ENCODE data around the gene PRKCA. TPM values are rescaled to one million over a fixed set of nuclear protein-coding genes. Genes with fewer than 3 reads are reported as not detected.

PRKCA gene
- total RNA-seq, 4 donors from 2014 or later = 9.0 to 76.1 (median 15.1) TPM

DNA sequence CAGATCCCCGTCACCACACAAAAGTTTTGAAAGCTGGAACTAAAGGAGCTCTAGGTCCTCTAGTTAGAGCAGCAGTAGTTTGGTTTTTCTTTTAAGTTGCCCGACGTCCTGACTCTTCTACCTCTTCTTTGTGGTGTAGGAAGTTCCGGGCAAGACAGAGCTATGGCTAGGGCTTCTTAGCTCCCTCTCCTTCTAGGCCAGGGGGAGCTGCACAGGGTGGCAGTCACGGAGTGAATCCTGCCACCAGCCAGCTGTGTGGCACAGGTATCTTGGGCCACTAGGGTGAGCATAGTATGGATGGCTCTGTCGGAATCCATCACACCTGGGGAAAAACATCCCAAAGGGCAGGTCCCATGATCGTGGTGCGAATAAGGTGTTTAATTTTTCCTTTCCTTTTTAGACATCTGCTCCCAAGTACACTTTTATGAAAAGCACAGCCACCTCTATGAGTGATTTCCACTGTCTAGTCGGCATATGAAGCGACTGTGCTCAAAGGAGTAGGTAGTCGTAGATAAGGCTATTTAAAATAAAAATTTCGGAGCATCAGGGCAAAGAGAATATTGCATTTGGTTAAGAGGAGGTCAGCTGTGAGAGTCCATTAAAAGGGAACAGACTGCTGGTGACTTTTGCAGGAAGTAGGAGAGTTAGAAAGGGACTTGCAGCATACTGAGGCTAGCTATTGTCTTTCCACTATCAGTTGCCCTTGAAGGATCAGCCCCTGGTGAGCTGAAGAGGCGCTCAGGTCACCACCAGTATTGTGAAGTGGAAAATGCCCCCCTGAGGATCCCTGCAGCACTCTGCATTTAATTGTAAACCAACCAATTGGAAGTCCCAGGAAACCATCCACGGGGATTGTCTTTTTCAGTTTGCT, 2.1 kb downstream of the PRKCA start:
- Histone ChIP-seq H3K4me3 (peak overlapping the region; percentile 60 to 64), H3K36me3 (no peaks in the 10 kb centered on the region), H3K27me3 (no peaks in the 10 kb centered on the region), H3K27ac (peak overlapping the region; percentile 78 to 88), H3K4me1 (peaks cover 0 to 4% of the 10 kb centered on the region in 2 donors), H3K9me3 (no peaks in the 10 kb centered on the region)
- intact Hi-C loops (cut with DNase I; ENCODE audit: low total_unique reads) = no loop called here
- no peak for DNase-seq
- TF ChIP-seq, protein P1, sequence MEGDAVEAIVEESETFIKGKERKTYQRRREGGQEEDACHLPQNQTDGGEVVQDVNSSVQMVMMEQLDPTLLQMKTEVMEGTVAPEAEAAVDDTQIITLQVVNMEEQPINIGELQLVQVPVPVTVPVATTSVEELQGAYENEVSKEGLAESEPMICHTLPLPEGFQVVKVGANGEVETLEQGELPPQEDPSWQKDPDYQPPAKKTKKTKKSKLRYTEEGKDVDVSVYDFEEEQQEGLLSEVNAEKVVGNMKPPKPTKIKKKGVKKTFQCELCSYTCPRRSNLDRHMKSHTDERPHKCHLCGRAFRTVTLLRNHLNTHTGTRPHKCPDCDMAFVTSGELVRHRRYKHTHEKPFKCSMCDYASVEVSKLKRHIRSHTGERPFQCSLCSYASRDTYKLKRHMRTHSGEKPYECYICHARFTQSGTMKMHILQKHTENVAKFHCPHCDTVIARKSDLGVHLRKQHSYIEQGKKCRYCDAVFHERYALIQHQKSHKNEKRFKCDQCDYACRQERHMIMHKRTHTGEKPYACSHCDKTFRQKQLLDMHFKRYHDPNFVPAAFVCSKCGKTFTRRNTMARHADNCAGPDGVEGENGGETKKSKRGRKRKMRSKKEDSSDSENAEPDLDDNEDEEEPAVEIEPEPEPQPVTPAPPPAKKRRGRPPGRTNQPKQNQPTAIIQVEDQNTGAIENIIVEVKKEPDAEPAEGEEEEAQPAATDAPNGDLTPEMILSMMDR (IDR thresholded peaks at IDR 0.05) = no peak
- no peak for TF ChIP-seq POLR2A (IDR thresholded peaks at IDR 0.05)

DNA sequence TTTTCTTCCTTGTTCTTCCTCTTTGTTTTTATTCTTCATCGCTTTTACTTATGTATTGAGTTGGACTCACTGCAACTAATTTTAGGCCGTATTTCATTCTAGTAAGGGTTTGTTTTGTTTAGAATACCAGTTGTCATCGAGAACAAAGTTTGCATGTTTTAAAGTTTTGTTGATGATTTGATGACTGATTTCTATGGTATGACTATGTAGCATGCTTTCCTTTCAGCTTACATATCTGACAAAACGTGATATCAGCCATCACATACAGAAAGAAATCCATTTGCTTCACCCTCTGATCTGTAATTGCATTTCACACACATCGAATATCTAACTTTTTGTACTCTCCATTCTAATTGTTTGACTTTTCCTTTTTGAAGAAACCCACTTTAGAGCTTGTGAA, 4.0 kb downstream of the PRKCA start:
- DNase-seq = no peak
- no peaks in the 10 kb centered on the region for H3K36me3 ChIP-seq
- intact Hi-C loops (cut with DNase I; ENCODE audit: low total_unique reads) = no loop called here
- no peak for TF ChIP-seq POLR2A (IDR thresholded peaks at IDR 0.05)
- TF ChIP-seq, protein P1 (IDR thresholded peaks at IDR 0.05) = no peak
- peak overlapping the region; percentile 78 to 88 for H3K27ac ChIP-seq
- H3K27me3 ChIP-seq = no peaks in the 10 kb centered on the region
- H3K4me3 ChIP-seq = no peak overlapping the region
- peaks cover 0 to 4% of the 10 kb centered on the region in 2 donors for H3K4me1 ChIP-seq
- H3K9me3 ChIP-seq = no peaks in the 10 kb centered on the region

DNA sequence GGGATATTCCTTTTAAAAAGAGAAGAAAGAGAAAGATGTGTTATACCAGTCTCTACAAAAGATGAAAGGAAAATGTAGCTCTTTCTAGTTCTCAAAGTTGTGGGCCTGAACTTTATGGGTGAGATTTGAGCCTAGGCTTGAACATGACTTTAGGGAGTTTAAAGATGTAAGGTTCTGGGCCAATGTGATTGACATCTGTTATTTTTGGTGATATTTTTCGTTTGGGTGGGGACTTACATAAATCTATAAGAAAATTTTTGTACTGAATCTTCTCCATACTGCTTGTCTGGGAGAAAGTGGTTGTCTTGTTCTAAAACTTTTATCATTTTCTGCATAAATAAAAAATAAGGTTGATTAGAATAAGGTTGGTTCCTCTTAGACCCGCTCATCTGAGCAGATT, 4.8 kb downstream of the PRKCA start:
- H3K27me3 ChIP-seq = no peaks in the 10 kb centered on the region
- H3K27ac ChIP-seq = peak overlapping the region in 1 of 2 donors; percentile 88
- DNase-seq = no peak
- no peaks in the 10 kb centered on the region for H3K36me3 ChIP-seq
- H3K9me3 ChIP-seq = no peaks in the 10 kb centered on the region
- intact Hi-C loops (cut with DNase I; ENCODE audit: low total_unique reads) = no loop called here
- no peak overlapping the region for H3K4me3 ChIP-seq
- TF ChIP-seq, protein P1 (IDR thresholded peaks at IDR 0.05) = no peak
- TF ChIP-seq POLR2A (IDR thresholded peaks at IDR 0.05) = no peak
- peaks cover 0 to 4% of the 10 kb centered on the region in 2 donors for H3K4me1 ChIP-seq

DNA sequence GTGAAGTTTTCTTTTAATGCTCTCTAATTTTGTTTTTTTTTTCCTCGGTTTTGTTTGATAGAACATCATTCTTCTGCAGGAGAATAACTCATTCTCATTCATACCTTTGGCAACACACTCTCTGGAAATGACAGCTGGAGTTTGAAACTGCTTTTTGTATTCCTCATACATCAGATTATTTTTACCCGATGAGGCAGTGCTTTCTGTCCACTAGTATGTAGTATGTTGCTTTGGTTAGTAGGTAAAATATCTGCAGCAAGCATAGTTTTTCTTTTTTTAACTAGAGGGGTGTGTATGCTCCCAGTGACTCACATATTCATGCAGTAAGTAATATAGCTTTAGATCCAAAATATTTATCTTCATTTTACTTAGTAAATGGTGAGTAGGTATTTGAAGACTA, 6.4 kb downstream of the PRKCA start:
- Histone ChIP-seq H3K4me1 (peaks cover 0 to 4% of the 10 kb centered on the region in 2 donors), H3K9me3 (no peaks in the 10 kb centered on the region), H3K27ac (no peak overlapping the region), H3K36me3 (no peaks in the 10 kb centered on the region), H3K27me3 (no peaks in the 10 kb centered on the region), H3K4me3 (no peak overlapping the region)
- TF ChIP-seq, protein P1 (IDR thresholded peaks at IDR 0.05) = no peak
- TF ChIP-seq POLR2A (IDR thresholded peaks at IDR 0.05) = no peak
- intact Hi-C loops (cut with DNase I; ENCODE audit: low total_unique reads) = no loop called here
- DNase-seq = no peak

DNA sequence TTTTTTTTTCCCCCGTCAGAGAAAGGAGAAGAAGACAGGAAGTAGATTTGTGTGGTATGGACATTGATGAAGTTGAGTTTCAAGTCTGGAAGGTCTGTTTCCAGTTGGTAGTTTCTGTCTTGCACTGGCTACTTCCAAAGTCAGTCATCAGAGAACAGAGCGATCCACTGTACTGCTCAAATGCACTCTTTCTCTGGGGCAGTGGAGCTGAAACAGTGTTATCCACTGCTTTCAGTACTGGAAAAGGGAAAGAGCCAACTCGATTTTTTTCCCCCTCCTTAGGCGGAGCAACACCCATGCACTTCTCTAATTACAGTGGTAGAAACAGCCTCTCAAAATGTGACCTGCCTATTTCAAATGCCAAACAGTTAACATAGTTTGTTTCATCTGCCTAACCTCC, 7.4 kb downstream of the PRKCA start:
- intact Hi-C loops (cut with DNase I; ENCODE audit: low total_unique reads) = no loop called here
- H3K27ac ChIP-seq = no peak overlapping the region

More for the DNA sequence above, 7.4 kb downstream of the PRKCA start:
- peaks cover 0 to 4% of the 10 kb centered on the region in 2 donors for H3K4me1 ChIP-seq
- H3K27me3 ChIP-seq = no peaks in the 10 kb centered on the region
- TF ChIP-seq, protein P1 (IDR thresholded peaks at IDR 0.05) = no peak
- H3K36me3 ChIP-seq = no peaks in the 10 kb centered on the region
- no peak for DNase-seq
- H3K4me3 ChIP-seq = no peak overlapping the region
- no peaks in the 10 kb centered on the region for H3K9me3 ChIP-seq

All from uterus (tissue), 4 donors.